Spleen (tissue), 11 donors: Measurements from ENCODE around the gene SCGB1D2. TPM values are rescaled to one million over a fixed set of nuclear protein-coding genes. Genes with fewer than 3 reads are reported as not detected.

Experiments used
- DNase-seq: peaks from one replicate; pipeline ENCODE4 v3.0.0-alpha.2; 2020
- H3K27ac ChIP-seq, 8 donors: fragments of 200-600 bp; sonication (generic) in 7 of 8; 1 replicate in 4 of 8; 2 replicates in 4 of 8; pipeline versions ENCODE4 v1.5.0 to v1.8.0; 2016 to 2021; ENCODE audit warnings: inconsistent platforms in 4 of 8, mild to moderate bottlenecking in 4 of 8, moderate library complexity in 1 of 8
- H3K27me3 ChIP-seq, 7 donors: fragments of 200-600 bp; sonication (generic) in 6 of 7; replicated peaks in 1 of 7; 1 replicate in 4 of 7; 2 replicates in 3 of 7; pipeline versions ENCODE4 v1.5.0 to v1.8.0; 2016 to 2021; ENCODE audit warnings: inconsistent platforms in 3 of 7, mild to moderate bottlenecking in 1 of 7
- H3K36me3 ChIP-seq, 6 donors: fragments of 200-600 bp; sonication (generic) in 5 of 6; 1 replicate in 4 of 6; 2 replicates in 2 of 6; pipeline versions ENCODE4 v1.5.0 to v1.8.0; 2016 to 2021; ENCODE audit warnings: inconsistent platforms in 2 of 6
- H3K4me1 ChIP-seq, 6 donors: fragments of 200-600 bp; sonication (generic) in 5 of 6; 1 replicate in 3 of 6; 2 replicates in 3 of 6; pipeline versions ENCODE4 v1.5.0 to v1.8.0; 2016 to 2021; ENCODE audit warnings: inconsistent platforms in 3 of 6
- H3K4me3 ChIP-seq, 8 donors: fragments of 200-600 bp; sonication (generic) in 7 of 8; 1 replicate in 4 of 8; 2 replicates in 4 of 8; pipeline versions ENCODE4 v1.5.0 to v1.8.0; 2016 to 2021; ENCODE audit warnings: inconsistent platforms in 4 of 8, mild to moderate bottlenecking in 4 of 8, moderate library complexity in 2 of 8
- H3K9me3 ChIP-seq, 8 donors: fragments of 200-600 bp; sonication (generic) in 7 of 8; 1 replicate in 4 of 8; 2 replicates in 4 of 8; pipeline versions ENCODE4 v1.5.0 to v1.8.0; 2016 to 2021; ENCODE audit warnings: inconsistent platforms in 4 of 8
- POLR2A ChIP-seq, 3 donors: fragments of 450-650 bp; IDR thresholded peaks; one replicate each; pipeline ENCODE4 v1.5.1; 2017; ENCODE audit warnings: antibody characterized with exemption in 3 of 3, mild to moderate bottlenecking in 1 of 3
- POLR2AphosphoS5 ChIP-seq, 3 donors: sonication (generic); formaldehyde crosslinking; IDR thresholded peaks; one replicate each; pipeline ENCODE4 v1.5.1; 2017; ENCODE audit warnings: antibody characterized with exemption in 3 of 3
- WGBS, 5 donors: extraction: QIAGEN DNeasy Blood & Tissue Kit in 3 of 5; methylation state at CpG; one replicate each; pipeline versions ENCODE4 v1.1.5 to v1.1.7; 2013 to 2018; 5-methylcytosine and 5-hydroxymethylcytosine counted together
- intact Hi-C: fragments of 100-400 bp; cut with DNase I; formaldehyde crosslinking; loops from one replicate; pipeline ENCODE4 v1.15.0; 2023; ENCODE audit warnings: low total_unique reads
- polyA plus RNA-seq, 3 donors: library from polyadenylated mRNA; stranded (reverse); fragments of 200-250 nt; gene quantifications; one replicate each; pipeline ENCODE4 v1.2.1, GENCODE V29; 2013
- total RNA-seq, 7 donors: library from RNA; depleted of rRNA in 3 of 7; stranded (reverse); fragments of >200 nt in 3 of 7; fragmentation: NEBNext Ultra II Directional in 4 of 7; extraction: Animal tissue kit (Norgen Biotek cat#: 25700) in 4 of 7; gene quantifications; one replicate each; pipeline versions ENCODE4 v1.1.0 to v1.2.1, GENCODE V29; 2016 to 2021
- TF ChIP-seq, protein P1 (sequence below), 11 experiments: fragments of 200-600 bp in 7 of 11; fragments of 450-650 bp in 4 of 11; sonication (generic) in 4 of 11; IDR thresholded peaks in 8 of 11; conservative IDR thresholded peaks in 3 of 11; 1 replicate in 7 of 11; 2 replicates in 4 of 11; pipeline versions ENCODE4 v1.4.0 to v1.8.0; 2016 to 2021; ENCODE audit warnings: antibody characterized with exemption in 11 of 11, inconsistent platforms in 4 of 11, mild to moderate bottlenecking in 1 of 11
- donor health status: healthy with polysubstance abuse.
- donor health status: DM: no; HTN: no; CAD: no; lungs with moderate emphysema.
- donor health status: DM: no; HTN: no; CAD: no.
- donor health status: Bipolar disorder and iron deficiency.
- donor health status: healthy.
- donor health status: DM: no; HTN: no; CAD: no.
- donor health status: DM: yes; HTN: yes; CAD: no.

The SCGB1D2 gene
- total and polyA plus RNA-seq, 10 donors = not detected

GRCh38 chr11:62208785-62209144 lies 33.3 kb upstream of the SCGB1D2 start:
- Histone ChIP-seq H3K27ac (no peak overlapping the region), H3K4me1 (no peaks in the 10 kb centered on the region), H3K9me3 (no peaks in the 10 kb centered on the region), H3K4me3 (no peak overlapping the region), H3K36me3 (no peaks in the 10 kb centered on the region), H3K27me3 (peaks cover 0 to 18% (median 0%) of the 10 kb centered on the region in 7 donors)
- no peak for DNase-seq
- WGBS, 5 donors = 66 to 77% (median 71%) methylated on average over 4 of the region's 4 CpGs
- intact Hi-C loops = no loop called here
- TF ChIP-seq, protein P1, sequence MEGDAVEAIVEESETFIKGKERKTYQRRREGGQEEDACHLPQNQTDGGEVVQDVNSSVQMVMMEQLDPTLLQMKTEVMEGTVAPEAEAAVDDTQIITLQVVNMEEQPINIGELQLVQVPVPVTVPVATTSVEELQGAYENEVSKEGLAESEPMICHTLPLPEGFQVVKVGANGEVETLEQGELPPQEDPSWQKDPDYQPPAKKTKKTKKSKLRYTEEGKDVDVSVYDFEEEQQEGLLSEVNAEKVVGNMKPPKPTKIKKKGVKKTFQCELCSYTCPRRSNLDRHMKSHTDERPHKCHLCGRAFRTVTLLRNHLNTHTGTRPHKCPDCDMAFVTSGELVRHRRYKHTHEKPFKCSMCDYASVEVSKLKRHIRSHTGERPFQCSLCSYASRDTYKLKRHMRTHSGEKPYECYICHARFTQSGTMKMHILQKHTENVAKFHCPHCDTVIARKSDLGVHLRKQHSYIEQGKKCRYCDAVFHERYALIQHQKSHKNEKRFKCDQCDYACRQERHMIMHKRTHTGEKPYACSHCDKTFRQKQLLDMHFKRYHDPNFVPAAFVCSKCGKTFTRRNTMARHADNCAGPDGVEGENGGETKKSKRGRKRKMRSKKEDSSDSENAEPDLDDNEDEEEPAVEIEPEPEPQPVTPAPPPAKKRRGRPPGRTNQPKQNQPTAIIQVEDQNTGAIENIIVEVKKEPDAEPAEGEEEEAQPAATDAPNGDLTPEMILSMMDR (IDR thresholded peaks at IDR 0.05 in 8 of 11, conservative IDR thresholded peaks at IDR 0.05 in 3 of 11) = no peak
- TF ChIP-seq POLR2AphosphoS5 (IDR thresholded peaks at IDR 0.05) = no peak

DNA sequence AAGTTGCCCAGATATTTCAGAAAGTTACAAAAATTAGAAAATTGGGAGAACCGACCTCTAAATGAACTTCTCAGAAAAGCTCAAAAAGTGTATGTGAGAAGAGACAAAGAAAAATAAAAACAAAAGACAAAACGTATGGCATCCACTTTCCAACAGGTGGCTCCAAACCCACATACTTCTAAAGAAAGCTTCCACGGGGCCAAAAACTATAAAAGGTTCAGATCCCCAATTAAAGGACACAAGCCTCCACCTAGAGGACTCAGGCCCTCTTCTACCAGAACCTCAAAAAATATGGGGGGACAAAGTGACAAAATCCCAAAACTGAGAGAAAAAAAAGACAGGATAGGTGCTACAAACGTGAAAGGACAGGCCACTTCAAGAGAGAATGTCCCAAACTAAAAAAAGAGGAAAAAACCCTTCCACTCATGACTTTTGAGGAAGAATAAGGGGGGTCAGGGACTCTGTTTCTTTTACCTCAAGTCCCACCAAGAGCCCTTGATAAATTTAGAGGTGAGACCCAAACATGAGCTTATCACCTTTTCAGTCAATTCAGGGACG lies 24.8 kb upstream of the SCGB1D2 start:
- DNase-seq = no peak
- intact Hi-C loops = loop anchor here (10.0 kb wide), 2 partner anchors 62 to 88 kb away; no protein-coding TSS in a partner anchor
- H3K9me3 ChIP-seq = peaks cover 0 to 14% (median 10%) of the 10 kb centered on the region in 8 donors
- no peaks in the 10 kb centered on the region for H3K27me3 ChIP-seq
- no peaks in the 10 kb centered on the region for H3K4me1 ChIP-seq
- H3K4me3 ChIP-seq = no peak overlapping the region
- 44 to 47% (median 46%) methylated on average over 5 of the region's 5 CpGs for WGBS, 5 donors
- no peaks in the 10 kb centered on the region for H3K36me3 ChIP-seq
- TF ChIP-seq POLR2A (IDR thresholded peaks at IDR 0.05) (no peak), POLR2AphosphoS5 (IDR thresholded peaks at IDR 0.05) (no peak)
- TF ChIP-seq, protein P1 (IDR thresholded peaks at IDR 0.05 in 8 of 11, conservative IDR thresholded peaks at IDR 0.05 in 3 of 11) = peak in 1 of 11 experiments; percentile 6
- no peak overlapping the region for H3K27ac ChIP-seq

GRCh38 chr11:62221498-62221897 lies 20.5 kb upstream of the SCGB1D2 start:
- TF ChIP-seq, protein P1 (IDR thresholded peaks at IDR 0.05 in 8 of 11, conservative IDR thresholded peaks at IDR 0.05 in 3 of 11) = no peak
- TF ChIP-seq POLR2A (IDR thresholded peaks at IDR 0.05) (no peak), POLR2AphosphoS5 (IDR thresholded peaks at IDR 0.05) (no peak)
- Histone ChIP-seq H3K4me3 (no peak overlapping the region), H3K27ac (no peak overlapping the region), H3K4me1 (no peaks in the 10 kb centered on the region), H3K36me3 (no peaks in the 10 kb centered on the region), H3K9me3 (peaks cover 19 to 47% (median 42%) of the 10 kb centered on the region in 8 donors), H3K27me3 (peaks cover 0 to 6% (median 0%) of the 10 kb centered on the region in 7 donors)
- WGBS, 5 donors = 86 to 98% (median 93%) methylated on average over 3 of the region's 3 CpGs
- intact Hi-C loops = no loop called here
- no peak for DNase-seq

GRCh38 chr11:62223095-62223494 lies 18.9 kb upstream of the SCGB1D2 start:
- H3K27ac ChIP-seq = no peak overlapping the region
- no peaks in the 10 kb centered on the region for H3K36me3 ChIP-seq
- H3K4me1 ChIP-seq = no peaks in the 10 kb centered on the region
- peaks cover 0 to 9% (median 0%) of the 10 kb centered on the region in 7 donors for H3K27me3 ChIP-seq
- no peak for DNase-seq
- H3K4me3 ChIP-seq = no peak overlapping the region
- H3K9me3 ChIP-seq = peaks cover 19 to 47% (median 42%) of the 10 kb centered on the region in 8 donors
- TF ChIP-seq POLR2A (IDR thresholded peaks at IDR 0.05) (no peak), POLR2AphosphoS5 (IDR thresholded peaks at IDR 0.05) (no peak)
- TF ChIP-seq, protein P1 (IDR thresholded peaks at IDR 0.05 in 8 of 11, conservative IDR thresholded peaks at IDR 0.05 in 3 of 11) = no peak
- intact Hi-C loops = no loop called here
